Measurements from ENCODE around the gene SLC26A6.
A peak's percentile ranks its signal among the peaks of the same experiment; 100 is the strongest.

The SLC26A6 gene, protein sequence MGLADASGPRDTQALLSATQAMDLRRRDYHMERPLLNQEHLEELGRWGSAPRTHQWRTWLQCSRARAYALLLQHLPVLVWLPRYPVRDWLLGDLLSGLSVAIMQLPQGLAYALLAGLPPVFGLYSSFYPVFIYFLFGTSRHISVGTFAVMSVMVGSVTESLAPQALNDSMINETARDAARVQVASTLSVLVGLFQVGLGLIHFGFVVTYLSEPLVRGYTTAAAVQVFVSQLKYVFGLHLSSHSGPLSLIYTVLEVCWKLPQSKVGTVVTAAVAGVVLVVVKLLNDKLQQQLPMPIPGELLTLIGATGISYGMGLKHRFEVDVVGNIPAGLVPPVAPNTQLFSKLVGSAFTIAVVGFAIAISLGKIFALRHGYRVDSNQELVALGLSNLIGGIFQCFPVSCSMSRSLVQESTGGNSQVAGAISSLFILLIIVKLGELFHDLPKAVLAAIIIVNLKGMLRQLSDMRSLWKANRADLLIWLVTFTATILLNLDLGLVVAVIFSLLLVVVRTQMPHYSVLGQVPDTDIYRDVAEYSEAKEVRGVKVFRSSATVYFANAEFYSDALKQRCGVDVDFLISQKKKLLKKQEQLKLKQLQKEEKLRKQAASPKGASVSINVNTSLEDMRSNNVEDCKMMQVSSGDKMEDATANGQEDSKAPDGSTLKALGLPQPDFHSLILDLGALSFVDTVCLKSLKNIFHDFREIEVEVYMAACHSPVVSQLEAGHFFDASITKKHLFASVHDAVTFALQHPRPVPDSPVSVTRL

DNA sequence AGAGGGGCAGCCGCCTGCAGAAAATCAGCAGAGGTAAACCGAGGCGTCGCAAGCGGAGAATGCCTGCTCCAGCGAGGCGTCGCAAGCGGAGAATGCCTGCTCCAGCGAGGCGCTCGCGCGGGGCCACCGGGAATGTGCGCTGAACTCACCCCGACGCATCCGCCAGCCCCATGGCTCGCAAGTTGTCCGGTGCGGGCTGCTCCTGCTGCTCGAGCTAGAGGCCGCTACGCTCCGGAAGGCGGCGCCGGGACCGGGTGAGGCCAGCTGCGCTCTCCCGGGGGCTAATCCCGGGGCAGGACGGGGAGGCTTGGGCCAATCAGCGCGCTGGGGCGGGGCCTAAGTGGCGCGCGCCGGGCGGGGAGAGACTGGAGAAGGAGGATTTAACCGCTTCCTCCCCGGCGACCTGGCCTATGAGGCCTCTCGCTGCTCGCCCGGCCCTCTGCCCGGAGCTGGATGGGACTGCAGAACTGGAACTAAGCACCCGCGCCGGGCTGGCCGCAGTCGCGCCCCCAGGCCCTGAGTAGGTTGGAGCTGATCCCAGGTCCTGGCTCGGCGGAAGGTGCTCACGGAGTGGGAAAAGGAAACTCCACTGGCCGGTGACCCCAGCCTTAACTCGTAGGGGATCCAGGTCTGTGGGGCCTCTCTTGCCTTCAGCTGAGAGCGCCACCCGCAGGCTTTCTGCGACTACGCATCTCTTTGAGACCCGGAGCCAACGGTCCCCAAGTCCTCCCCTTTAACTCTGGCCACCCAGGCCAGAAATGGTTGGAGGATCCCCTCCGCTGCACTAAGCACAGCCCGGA is at the start of gene SLC26A6:
TSS of gene SLC26A6 (minus strand) at position 240 of the 800 bp plus-strand sequence. CDS start at position 172, 68 bp downstream.
- peak; percentile 86 to 89 for DNase-seq (ENCODE audit: low read depth in 2 of 2)

DNA sequence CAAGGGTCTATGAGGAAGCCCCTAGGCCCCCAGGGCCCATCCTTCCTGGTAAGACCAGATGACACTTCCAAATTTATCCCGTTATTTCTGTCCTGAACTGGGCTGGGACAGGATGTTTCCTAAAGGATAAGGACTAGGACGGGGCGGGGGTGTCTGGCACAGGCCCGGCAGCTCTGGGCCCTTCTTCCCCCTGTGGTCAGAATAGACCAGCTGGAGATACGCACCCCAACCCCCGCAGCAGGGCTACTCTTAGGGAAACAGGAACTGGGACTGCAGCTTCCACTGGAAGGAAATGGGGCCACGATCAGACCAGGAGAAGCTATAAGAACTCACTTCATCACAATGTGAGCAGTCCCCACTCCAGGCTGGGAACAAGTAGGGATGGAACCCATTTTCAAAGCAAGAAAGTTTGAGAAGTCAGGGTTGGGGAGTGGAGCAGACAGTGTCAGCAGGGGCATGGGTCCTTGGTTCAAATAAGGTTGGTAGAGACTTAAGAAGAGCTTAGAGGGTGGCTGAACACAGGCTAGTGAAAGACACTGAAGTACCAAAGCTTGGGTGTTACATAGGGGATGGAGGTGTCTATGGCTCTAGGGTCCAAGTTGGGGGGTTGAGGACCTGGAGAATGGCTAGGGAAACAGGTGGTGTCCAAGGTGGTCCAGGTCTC is 49.4 kb upstream of the SLC26A6 start:
- DNase-seq (ENCODE audit: low read depth in 2 of 2) = no peak

DNA sequence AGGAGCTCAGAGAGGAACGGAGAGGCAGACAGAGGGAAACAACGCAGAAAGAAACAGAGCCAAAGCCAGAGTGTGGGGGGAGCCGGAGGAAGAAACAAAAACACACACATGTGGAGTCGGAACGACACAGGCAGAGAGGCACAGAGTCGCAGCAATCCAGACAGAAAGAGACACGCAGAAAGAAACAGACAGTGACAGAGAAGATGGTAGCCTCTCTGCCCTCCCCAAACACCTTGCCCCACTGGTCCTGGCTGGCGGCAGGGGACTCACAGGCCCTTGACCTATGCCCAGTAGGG is 48.7 kb upstream of the SLC26A6 start:
- DNase-seq (ENCODE audit: low read depth in 2 of 2) = no peak

DNA sequence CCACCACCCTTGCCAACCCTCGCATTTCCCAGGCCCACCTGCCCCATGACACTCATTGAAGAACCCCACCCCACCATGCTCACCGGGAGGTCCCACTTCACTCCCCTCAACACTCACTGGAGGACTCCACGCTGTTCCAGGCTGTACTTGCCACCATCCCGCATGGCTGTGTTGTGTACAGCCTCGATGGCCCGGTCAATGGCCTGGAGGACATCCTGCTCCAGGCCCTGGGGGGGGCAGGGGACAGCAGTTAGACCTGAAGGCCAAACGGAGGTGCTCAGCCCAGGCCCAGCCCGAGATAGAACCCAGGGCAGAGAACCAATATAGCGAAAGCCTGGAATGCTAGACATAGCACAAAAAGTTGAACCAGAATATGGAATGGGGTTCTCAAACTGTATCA is 47.5 kb upstream of the SLC26A6 start:
- no peak for DNase-seq (ENCODE audit: low read depth in 2 of 2)

DNA sequence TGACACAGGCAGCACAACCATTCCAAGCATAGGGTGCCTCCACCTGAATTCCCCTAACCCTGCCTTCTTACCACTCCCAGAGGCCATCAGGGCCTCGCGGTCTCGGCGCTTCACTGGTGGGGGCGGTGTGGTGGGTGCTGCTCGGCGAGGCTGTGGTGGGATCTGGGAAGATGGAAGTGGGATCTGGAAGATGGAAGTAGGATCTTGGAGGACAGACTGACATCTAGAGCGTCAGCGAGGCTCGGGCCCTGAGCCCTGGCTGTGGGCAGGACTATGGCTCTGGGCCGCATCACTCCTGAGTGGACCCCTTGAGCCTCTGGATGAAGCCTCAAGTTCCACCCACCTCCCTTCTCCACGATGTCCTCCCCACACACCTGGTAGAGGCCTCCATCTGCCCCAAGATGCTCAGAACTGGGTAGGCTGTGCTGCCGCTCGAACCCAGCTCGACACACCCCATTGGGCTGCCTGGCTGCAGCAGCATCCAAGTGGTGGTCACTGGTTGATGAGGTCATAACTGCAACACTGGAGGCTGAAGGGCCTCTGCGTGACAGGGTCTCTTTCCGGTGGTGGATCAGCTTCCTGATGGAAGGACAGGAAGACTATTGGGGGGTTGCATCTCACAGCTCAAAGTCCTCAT is 46.8 kb upstream of the SLC26A6 start:
- no peak for DNase-seq (ENCODE audit: low read depth in 2 of 2)

DNA sequence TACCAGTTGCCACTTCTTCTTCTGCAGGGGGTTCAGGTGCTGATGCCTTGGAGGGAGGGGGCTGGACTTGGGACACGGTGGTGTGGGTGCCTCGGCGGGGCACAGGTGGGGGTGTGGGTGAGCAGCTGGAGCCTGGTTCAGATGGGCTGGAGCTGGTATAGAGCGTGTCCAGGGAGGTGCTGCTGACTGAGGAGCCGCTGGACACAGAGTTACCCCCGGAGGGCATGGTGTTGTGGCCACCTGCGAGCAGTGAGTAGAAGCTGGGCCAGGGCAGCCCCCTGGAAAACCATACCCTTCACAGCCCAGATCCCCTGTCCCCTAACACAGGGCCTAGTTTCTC is 46.2 kb upstream of the SLC26A6 start:
- no peak for DNase-seq (ENCODE audit: low read depth in 2 of 2)

DNA sequence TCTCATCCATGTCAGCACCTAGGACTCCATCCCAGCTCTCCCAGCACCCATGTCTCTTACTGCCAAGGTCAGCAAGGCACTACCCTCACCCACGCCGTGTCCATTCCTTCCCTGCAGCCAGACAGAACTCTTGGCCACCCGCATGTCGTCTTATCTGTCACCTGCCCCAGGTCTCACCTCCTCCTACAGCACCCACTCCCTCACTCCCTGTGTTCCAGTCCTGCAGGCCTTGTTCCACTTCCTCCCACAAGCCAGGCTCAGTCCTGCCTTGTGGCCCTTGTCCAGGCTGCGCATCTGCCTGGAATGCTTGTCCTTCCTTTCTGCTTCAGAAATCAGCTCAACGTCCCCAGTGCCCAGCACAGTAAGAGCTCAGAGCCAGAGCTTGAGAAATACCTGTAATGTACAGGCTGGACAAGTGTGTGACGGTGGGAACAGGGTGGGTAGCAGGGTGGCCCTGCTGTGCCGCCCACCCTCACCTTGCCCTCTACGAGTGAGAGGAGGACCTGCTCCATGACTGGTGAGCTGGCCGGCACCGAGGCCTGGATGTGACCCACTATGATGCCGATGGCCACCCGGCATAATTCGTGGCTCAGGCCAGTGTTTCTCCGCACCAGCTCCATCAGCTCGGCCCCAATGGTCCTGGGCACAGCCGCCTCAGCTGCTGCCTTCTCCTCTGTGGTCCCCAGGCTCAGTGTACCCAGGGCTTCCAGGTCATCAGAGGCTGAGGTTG is 45.7 kb upstream of the SLC26A6 start:
- no peak for DNase-seq (ENCODE audit: low read depth in 2 of 2)

DNA sequence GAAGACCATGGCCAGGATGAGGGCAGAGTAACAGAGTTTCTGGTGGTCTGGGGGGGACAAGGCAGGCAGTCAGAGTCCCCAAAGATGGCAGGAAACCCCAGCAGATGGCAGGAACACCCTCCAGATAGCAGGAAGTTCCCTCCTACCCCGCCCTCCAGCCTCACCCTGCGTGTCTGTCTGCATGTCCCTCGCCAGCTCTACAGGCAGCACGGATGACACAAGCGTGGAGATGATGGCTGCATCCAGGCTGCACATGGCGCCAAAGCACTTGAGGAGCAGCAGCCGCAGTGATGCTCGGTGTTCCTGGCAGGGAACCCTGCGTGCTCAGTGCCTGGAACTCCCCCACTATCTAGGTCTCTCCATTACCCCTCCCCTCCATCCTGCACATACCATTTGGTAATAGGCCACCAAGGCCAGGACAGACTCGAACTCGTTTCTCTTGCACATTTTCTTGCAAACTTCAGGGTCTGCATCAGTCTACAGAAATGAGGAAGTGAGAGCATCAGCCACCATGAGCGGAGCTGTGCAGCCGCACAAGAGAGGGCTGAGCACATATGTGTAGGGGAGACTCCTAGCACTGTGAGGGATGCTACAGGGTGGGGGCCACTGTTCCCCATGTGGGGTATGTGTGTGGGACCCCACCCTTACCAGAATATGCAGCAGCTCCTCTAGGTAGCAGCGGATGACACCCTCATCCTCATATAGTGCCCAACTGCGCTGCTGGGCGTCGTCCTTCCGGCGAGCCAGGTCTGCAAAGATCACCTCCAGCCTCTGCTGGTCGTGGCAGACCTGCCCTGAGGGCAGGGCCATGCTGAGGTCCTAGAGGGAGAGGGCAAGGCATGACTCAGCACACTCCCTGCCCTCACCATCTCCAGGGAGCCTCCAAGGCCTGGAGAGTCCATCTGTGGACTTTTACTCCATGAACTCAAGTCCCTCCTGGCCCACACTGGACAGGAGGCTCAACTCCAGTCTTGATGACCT is 44.4 kb upstream of the SLC26A6 start:
- no peak for DNase-seq (ENCODE audit: low read depth in 2 of 2)

DNA sequence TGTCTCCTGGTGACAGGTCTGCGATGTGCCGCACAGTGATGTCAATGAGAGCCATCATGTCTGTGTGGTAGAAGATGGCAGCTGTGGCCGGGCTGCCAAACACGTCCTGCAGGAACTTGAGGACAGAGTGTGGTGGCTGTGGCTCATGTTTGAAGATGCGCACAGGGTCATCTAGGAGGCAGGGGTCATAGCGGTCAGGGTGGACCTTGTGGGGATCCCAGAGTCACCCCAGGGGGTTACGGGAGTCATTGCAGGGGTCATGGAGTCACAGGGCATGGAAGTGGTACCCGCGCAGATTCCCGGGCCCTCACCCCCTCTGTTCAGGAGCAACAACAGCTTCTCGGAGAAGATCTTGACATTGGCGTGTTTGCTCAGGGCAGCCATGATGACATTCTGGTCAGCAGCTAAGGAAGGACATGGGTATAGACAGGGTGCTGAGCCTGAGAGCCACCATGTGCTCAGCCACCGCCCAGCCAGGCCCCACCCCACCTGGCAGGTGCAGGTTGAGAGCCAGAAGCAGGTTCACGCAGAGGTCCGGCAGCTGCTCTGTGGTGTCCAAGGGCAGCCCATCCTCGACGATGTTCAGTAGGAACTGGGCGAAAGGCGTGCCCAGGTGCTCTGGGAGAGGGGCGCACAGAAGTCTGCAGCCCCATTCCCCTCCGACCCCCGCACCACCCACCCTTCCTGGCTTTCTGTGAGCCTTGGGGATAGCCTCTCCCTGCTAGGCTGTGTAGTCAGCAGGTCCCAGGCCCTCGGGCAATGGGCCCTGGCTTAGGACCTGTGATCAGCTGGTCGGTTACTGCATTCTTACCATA is 43.5 kb upstream of the SLC26A6 start:
- DNase-seq (ENCODE audit: low read depth in 2 of 2) = no peak

DNA sequence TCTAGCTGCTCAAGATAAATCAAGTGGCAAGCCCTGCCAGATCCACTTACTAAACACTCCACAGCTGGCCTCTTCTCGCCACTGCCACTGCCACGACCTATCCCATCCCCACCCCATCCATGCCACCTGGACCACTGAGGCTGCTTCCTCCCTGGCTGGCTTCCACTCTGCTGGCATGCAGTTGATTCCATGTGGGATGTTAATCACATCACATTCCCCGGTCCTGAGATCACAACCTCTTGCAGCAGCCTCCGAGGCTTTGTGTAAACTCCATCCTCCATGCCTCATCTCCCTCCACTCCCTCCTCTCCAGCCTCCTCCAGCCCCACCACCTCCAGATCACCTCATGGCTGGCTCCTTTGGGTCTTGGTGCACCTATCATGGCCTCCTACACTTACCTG is 42.8 kb upstream of the SLC26A6 start:
- no peak for DNase-seq (ENCODE audit: low read depth in 2 of 2)

DNA sequence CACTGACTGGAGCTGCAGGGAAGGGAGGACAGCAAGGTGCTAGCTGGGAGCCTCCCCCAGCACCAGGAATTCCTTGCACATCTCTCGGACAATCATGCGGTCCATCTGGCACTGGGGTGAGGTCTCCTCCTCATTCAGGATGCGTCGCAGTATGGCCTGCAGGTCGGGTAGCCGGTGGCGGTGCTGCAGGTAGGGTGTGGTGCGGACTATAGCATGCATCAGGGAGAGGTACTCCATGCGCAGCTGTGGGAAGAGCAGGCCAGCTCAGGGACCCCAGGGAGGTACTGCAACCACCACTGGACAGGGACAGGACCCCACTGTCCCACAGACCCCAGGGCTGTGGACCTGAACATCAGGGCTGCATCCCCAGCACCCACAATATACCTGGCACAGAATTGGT is 39.2 kb upstream of the SLC26A6 start:
- no peak for DNase-seq (ENCODE audit: low read depth in 2 of 2)

DNA sequence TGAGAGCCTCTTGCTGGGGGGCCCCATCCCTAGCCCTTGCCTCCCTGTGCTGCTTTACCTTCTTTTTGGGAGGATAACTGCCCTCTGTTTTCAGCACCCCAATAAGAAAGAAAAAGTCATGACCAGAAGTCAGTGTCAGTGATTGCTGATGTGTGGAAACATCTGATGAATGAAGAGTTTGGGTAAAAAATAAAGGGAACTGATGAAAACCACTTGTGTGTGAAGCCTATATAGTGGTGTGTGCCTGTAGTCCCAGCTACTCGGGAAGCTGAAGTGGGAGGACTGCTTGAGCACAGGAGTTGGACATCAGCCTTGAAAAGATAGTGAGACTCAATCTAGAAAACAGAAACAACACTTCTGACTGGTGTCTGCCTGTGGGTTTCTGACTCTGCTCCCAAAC is 37.3 kb upstream of the SLC26A6 start:
- DNase-seq (ENCODE audit: low read depth in 2 of 2) = no peak

DNA sequence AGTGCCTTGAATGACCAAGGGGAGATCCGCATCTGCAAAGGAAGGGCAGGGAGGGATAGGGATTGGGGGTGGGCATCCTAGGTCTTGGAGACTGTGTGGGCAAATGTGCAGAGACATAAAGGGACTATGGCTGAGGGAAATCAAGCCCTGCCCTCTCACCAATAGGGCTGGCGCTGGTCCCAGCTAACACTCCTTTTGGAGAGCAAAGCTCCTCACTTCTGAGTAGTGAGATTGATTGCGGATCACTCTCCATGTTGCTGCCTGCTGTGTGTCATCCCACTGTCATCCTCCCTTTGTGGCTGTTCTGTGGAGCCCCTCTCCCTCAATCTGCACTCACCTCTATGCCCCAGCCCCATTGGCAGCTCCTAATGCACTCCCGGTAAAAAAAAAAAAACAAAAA is 29.7 kb upstream of the SLC26A6 start:
- no peak for DNase-seq (ENCODE audit: low read depth in 2 of 2)

DNA sequence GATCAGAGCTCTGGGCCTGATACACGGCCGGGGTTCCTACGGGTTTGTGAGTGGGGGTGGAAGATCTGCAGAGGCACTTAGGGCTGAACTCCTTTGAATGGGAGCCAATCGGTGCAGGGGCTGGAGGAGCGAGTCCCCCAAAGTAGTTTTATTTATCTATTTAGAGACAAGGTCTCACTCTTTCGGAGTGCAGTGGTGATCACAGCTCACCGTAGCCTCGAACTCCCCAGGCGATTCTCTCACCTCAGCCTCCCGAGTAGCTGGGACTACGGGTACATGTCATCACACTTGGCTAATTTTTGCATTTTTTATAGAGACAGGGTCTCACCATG is 29.0 kb upstream of the SLC26A6 start:
- no peak for DNase-seq (ENCODE audit: low read depth in 2 of 2)

DNA sequence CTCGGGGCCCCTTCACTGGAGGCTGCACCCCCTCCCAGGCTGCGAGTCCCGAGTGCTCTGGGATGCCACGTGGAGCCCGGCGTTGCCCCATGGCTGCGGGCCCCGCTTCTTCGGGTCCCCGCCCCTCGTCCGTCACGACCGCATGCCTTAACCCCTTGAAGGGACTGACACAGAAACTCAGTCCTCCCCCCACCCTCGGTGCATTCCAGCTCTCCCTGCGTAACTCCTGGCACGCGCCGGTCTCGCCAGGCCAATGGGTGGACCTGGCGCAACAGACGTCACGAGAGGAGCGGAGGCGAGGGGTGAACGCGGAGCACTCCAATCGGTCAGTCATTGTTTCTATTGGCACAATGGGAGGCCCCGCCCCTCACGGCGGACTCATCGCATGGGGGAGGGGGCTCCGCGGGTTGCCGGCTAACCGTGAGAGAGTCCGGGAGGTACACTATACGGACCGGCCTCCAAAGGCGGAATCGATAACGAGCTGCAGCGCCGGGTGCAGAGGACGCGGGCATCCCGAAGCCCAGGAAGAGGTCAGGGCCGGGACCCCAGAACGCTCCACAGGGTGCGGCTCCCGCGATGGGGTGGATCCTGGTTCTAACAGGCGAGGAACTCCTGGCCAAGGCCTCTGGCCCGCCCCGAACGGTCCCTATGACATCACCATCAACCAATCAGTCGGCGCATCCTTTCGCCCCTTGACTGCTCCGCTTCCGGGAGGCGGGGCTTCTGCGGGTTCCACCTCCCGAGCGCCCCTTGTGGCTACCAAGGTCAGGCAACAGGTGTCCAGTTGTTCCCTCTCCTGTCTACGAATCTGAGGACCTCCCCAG is 28.4 kb upstream of the SLC26A6 start:
- peak; percentile 82 to 84 for DNase-seq (ENCODE audit: low read depth in 2 of 2)

DNA sequence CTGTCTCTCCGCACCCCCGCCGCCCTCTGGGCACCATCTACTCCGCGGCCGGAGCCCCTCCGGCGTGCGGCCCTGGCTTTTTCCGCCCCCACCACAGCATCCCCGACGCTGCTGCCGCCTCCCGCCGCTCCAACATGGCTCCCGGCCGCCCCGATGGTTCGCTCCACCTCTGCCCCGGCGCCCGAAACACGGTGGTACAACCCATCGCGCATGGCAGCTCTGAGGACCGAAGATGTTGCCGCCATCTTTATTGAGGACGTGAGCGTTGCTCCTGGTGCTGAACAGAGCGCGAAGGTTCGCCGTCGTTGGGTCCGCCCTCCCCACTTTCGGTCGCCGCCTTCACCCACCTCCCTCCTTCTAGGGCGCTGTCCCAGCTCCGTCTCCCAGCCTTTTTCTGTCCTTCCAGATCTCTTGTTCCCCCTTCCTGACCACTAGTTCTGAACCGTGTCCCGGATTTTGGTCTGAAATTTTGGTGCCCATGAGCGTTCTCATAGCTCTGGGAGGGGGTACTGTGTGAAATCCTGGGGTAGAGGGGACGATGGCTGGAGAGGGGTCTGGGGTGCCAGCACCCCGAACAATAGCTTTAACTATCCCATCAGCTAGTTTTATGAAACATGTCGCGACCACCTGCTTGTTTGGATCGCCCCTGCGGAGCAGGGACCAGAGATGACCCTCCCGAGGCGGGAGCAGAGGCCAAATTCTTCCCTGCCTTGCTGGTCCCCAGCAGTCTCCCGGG is 27.7 kb upstream of the SLC26A6 start, which contains the start of gene CELSR3:
TSS of gene CELSR3 (minus strand) at position 134 of the 736 bp plus-strand sequence. CDS start 252 bp downstream, outside the sequence.
- DNase-seq (ENCODE audit: low read depth in 2 of 2) = peak; percentile 65 to 68

DNA sequence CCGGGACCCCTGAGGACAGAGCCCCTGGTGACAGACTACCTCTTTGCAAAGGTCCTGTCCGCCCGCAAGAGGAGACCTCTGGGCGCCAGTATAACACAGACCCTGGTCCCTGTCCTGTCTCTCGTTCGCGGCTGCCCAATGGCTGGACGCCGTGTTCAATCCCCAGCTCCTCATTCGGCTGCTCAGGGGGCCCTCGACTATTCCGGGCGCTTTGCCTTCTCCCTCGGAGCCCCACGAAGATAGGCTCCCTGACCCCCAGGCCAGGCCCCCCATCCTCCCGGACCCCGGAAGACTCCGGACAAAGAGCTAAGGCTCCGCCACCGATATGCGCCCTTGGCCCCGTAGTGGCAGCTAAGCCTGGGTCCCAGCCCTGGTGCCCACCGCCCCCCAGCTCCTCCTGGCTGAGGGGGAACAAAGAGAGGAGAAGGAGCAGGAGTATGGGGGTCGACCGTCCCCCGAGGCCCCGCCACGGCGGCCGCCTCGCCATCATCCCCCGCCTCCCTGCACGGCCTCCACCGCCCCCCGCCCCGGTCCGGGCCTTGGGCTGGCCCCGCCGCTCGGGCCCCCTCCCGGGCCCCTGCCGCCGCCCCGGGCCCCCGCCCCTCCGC is 27.0 kb upstream of the SLC26A6 start:
- no peak for DNase-seq (ENCODE audit: low read depth in 2 of 2)
